Activated T-helper 1 cell treated with anti-CD3 and anti-CD28 coated beads, Interleukin-12 subunit alpha, Interleukin-12 subunit beta, Interleukin-2, Interleukin-4 antibody, amounts not matched to agents 30 ng/mL and 10 ng/mL and 1 ng/mL, durations not matched to agents 14 hours and 24 hours and 36 hours (primary cell): Measurements from ENCODE around the gene ACKR4. TPM values are rescaled to one million over a fixed set of nuclear protein-coding genes. Genes with fewer than 3 reads are reported as not detected.
"Not testable (repeated sequence)": the region's sequence is repeated elsewhere in the genome, so short reads cannot be mapped to it uniquely, and the experiment has no call there.

Experiments
- DNase-seq: peaks from one replicate; pipeline ENCODE4 v3.0.0; 2021; ENCODE audit warnings: low spot score
- H3K27ac Mint-ChIP-seq: one replicate; pipeline ENCODE4 v1.8.0; 2021; ENCODE audit warnings: mild to moderate bottlenecking, mixed read lengths
- H3K27me3 Mint-ChIP-seq: one replicate; pipeline ENCODE4 v1.8.0; 2022; ENCODE audit warnings: mild to moderate bottlenecking, moderate library complexity, mixed read lengths; ENCODE audit not compliant: insufficient read depth
- H3K36me3 Mint-ChIP-seq: one replicate; pipeline ENCODE4 v1.8.0; 2021; ENCODE audit warnings: low read depth, mixed read lengths
- H3K4me1 Mint-ChIP-seq: one replicate; pipeline ENCODE4 v1.8.0; 2021; ENCODE audit warnings: low read depth, mixed read lengths
- H3K4me3 Mint-ChIP-seq: one replicate; pipeline ENCODE4 v1.8.0; 2021; ENCODE audit warnings: mild to moderate bottlenecking, moderate library complexity, mixed read lengths
- H3K9me3 Mint-ChIP-seq: one replicate; pipeline ENCODE4 v1.8.0; 2021; ENCODE audit warnings: mixed read lengths
- intact Hi-C: fragments of 100-400 bp; cut with micrococcal nuclease; formaldehyde crosslinking; loops from one replicate; pipeline ENCODE4 v1.15.1; 2024
- total RNA-seq: library from RNA; stranded (reverse); gene quantifications from 2 replicates; pipeline ENCODE4 v1.2.3, GENCODE V29; 2022

ACKR4 gene
- total RNA-seq, 1 donor from 2014 or later = 0.16 TPM

DNA sequence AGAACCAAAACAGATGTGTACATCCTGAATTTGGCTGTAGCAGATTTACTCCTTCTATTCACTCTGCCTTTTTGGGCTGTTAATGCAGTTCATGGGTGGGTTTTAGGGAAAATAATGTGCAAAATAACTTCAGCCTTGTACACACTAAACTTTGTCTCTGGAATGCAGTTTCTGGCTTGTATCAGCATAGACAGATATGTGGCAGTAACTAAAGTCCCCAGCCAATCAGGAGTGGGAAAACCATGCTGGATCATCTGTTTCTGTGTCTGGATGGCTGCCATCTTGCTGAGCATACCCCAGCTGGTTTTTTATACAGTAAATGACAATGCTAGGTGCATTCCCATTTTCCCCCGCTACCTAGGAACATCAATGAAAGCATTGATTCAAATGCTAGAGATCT lies 3.5 kb downstream of the ACKR4 start:
- intact Hi-C loops, H3K4me3 Mint-ChIP-seq, DNase-seq, H3K4me1 Mint-ChIP-seq, H3K27ac Mint-ChIP-seq, H3K9me3 Mint-ChIP-seq, H3K27me3 Mint-ChIP-seq: not testable (repeated sequence)
- peaks cover 12% of the 10 kb centered on the region for H3K36me3 Mint-ChIP-seq

DNA sequence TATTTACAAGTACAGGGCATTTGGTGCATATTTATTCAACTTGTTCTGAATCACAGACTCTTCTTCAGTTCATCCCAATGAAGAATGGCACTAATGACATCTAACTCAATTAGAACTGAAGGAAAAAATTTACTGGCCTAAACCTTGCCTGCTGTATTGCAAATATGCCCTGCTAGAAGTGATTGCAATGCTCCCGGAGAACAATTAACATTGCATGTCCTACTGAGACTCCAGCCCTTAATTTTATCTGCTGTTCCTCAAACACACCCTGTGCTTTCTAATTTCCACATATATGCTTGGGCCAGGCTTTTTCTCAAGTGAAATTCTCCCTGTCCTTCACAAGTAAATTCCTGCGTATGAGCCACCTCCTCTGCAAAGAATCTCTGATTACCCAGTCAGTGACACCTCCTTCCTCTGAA lies 8.3 kb downstream of the ACKR4 start:
- intact Hi-C loops = no loop called here
- no peaks in the 10 kb centered on the region for H3K27me3 Mint-ChIP-seq
- no peaks in the 10 kb centered on the region for H3K4me1 Mint-ChIP-seq
- DNase-seq = no peak
- peaks cover 18% of the 10 kb centered on the region for H3K36me3 Mint-ChIP-seq
- peaks cover 4% of the 10 kb centered on the region for H3K9me3 Mint-ChIP-seq
- H3K4me3 Mint-ChIP-seq = no peak overlapping the region
- no peak overlapping the region for H3K27ac Mint-ChIP-seq

DNA sequence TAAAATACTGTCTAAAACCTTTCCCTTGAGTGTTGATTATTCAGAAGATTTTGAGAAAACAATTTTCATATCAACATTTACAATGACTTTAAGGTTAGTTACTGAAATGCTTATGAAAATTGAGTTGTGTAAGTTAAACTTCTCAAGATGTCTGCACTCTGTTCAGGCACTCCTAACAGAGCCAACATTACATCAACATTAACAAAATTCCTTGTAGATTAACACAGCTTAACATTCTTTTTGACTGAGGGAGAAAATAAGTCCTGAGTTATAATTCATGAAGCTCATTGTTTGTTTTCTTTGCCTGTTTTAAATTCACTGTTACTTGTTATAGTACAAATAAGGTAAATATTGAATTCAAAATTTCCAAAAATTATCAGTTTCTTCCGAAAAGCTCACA lies 9.0 kb downstream of the ACKR4 start:
- Mint-ChIP-seq H3K4me1 (no peaks in the 10 kb centered on the region), H3K36me3 (peaks cover 19% of the 10 kb centered on the region), H3K9me3 (peaks cover 5% of the 10 kb centered on the region), H3K27ac (no peak overlapping the region), H3K4me3 (no peak overlapping the region), H3K27me3 (no peaks in the 10 kb centered on the region)
- intact Hi-C loops = no loop called here
- DNase-seq = no peak

DNA sequence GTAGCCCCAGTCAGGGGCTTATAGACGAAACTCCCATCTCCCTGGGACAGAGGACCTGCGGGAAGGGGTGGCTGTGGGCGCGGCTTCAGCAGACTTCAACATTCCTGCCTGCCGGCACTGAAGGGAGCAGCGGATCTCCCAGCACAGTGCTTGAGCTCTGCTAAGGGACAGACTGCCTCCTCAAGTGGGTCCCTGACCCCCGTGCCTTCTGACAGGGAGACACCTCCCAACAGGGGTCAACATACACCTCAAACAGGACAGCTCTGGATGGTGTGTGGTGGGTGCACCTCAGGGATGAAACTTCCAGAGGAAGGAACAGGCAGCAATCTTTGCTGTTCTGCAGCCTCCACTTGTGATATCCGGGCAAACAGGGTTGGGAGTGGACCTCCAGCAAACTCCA lies 9.6 kb downstream of the ACKR4 start:
- DNase-seq, H3K4me1 Mint-ChIP-seq, H3K27ac Mint-ChIP-seq, intact Hi-C loops, H3K9me3 Mint-ChIP-seq, H3K27me3 Mint-ChIP-seq, H3K4me3 Mint-ChIP-seq: not testable (repeated sequence)
- peaks cover 23% of the 10 kb centered on the region for H3K36me3 Mint-ChIP-seq

DNA sequence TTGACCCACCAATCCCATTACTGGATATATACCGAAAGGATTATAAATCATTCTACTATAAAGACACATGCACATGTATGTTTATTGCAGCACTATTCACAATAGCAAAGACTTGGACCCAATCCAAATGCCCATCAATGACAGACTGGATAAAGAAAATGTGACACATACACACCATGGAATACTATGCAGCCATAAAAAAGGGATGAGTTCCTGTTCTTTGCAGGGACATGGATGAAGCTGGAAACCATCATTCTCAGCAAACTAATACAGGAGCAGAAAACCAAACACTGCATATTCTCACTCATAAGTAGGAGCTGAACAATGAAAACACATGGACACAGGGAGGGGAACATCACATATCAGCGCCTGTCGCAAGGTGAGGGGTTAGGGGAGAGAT lies 18.2 kb downstream of the ACKR4 start:
- Mint-ChIP-seq H3K36me3 (peaks cover 27% of the 10 kb centered on the region), H3K9me3 (peaks cover 14% of the 10 kb centered on the region)
- intact Hi-C loops, H3K4me1 Mint-ChIP-seq, H3K4me3 Mint-ChIP-seq, H3K27ac Mint-ChIP-seq, H3K27me3 Mint-ChIP-seq, DNase-seq: not testable (repeated sequence)

DNA sequence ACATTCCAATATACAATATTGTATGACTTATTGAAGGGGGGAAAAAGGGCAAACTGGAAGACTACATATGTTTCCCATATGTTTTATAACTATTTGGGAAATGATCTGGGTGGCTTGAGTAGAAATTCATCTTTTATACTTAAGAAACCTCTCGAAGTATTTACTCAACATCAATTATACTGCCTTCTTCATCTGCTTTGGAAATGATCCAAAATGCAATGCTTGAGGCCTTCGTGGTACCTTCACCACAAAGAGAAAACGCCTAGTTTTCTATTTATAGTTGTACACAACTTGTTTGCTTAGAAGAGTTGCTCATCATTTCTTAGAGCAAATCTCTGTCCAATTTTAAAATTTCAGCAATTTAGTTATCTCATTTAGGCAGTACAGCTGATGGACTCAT lies 18.8 kb downstream of the ACKR4 start:
- H3K9me3 Mint-ChIP-seq = peaks cover 14% of the 10 kb centered on the region
- no peak overlapping the region for H3K4me3 Mint-ChIP-seq
- no peak for DNase-seq
- H3K27me3 Mint-ChIP-seq = no peaks in the 10 kb centered on the region
- H3K36me3 Mint-ChIP-seq = peaks cover 29% of the 10 kb centered on the region
- intact Hi-C loops = no loop called here
- H3K27ac Mint-ChIP-seq = no peak overlapping the region
- H3K4me1 Mint-ChIP-seq = no peaks in the 10 kb centered on the region

DNA sequence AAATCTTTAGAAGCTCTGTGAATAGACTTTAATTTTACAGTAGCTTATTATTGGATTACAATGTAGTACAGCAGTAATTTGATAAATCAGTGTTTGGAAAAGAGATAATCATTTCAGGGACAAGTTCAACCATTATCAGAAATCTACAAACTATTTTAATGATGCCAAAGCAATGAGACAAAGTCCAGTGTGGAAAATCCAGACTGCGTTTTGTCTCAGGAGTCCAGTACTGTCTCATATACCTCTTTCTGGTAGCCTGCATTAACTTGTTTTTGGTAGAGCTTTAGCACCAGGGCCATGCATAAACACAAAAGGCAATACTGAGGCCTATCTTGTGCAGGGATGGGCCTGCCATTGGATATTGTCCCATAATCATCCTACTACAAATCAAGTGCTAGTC lies 19.7 kb downstream of the ACKR4 start:
- H3K27me3 Mint-ChIP-seq = no peaks in the 10 kb centered on the region
- peaks cover 24% of the 10 kb centered on the region for H3K36me3 Mint-ChIP-seq

DNA sequence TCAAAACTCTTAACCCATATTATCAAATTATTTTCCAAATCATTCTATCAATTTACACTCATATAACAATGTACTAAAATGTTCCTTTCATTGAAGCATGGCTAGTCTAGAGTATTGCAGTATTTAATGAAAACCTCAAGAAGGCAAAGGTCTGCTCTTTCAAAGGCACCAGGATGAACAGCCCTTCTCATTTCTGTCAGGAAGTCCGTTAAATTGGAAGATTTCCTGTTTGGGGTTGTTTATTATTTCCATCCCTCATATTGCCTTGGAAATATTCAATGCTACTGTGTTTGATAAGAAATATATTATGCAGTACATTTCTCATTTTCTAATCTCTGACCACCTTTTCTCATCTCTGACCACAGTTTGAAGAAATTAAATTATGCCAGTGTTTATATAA lies 25.1 kb downstream of the ACKR4 start:
- Mint-ChIP-seq H3K27ac (no peak overlapping the region), H3K36me3 (peaks cover 18% of the 10 kb centered on the region), H3K4me3 (no peak overlapping the region), H3K9me3 (no peaks in the 10 kb centered on the region), H3K27me3 (no peaks in the 10 kb centered on the region), H3K4me1 (no peaks in the 10 kb centered on the region)
- DNase-seq = no peak
- intact Hi-C loops = no loop called here

More for the DNA sequence above, 19.7 kb downstream of the ACKR4 start:
- Mint-ChIP-seq H3K4me1 (no peaks in the 10 kb centered on the region), H3K27ac (no peak overlapping the region), H3K9me3 (peaks cover 10% of the 10 kb centered on the region), H3K4me3 (no peak overlapping the region)
- no peak for DNase-seq
- intact Hi-C loops = no loop called here

DNA sequence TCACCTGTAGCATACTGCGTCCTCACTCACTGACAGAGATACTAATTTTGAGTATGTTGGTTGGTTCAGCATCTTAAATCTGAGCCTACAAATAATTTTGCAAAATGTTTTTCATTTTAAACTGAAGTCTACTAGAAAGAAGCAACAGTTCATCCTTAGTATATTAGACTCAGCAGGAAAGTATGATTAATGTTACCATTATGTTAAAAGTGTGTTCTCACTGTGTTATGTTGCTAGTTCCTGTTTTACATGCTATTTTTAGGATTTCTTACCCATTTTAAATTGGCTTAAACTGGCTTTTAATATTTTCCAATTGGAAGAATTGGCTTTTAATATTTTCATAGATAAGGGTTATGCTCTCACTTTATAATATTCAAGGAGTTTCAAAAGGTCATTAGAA lies 25.7 kb downstream of the ACKR4 start:
- H3K36me3 Mint-ChIP-seq = peaks cover 14% of the 10 kb centered on the region
- no peak for DNase-seq
- no peaks in the 10 kb centered on the region for H3K4me1 Mint-ChIP-seq
- H3K27ac Mint-ChIP-seq = no peak overlapping the region
- H3K27me3 Mint-ChIP-seq = no peaks in the 10 kb centered on the region
- H3K4me3 Mint-ChIP-seq = no peak overlapping the region
- H3K9me3 Mint-ChIP-seq = no peaks in the 10 kb centered on the region
- intact Hi-C loops = no loop called here

DNA sequence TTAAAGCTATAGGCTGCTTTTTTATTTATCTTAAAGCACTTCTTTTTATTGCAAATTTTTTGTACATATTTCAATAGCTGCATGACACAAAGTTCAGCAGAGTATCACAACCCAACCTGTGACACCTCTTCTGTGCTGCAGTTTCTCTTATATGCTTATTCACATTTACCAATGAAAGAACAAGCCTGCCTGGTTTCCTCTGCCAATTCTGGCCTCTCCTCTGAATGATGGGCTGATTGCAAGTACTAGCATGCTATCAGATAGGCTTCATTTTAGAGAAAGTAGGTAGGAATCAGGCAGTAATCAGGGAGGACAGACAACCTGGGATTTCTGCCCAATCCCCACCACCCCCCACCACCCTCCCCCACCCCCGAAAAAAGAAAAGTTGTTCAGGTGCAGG lies 26.6 kb downstream of the ACKR4 start:
- H3K36me3 Mint-ChIP-seq = peaks cover 17% of the 10 kb centered on the region
- DNase-seq = no peak
- H3K27me3 Mint-ChIP-seq = no peaks in the 10 kb centered on the region
- H3K4me1 Mint-ChIP-seq = no peaks in the 10 kb centered on the region
- intact Hi-C loops = no loop called here
- H3K9me3 Mint-ChIP-seq = no peaks in the 10 kb centered on the region
- no peak overlapping the region for H3K27ac Mint-ChIP-seq
- no peak overlapping the region for H3K4me3 Mint-ChIP-seq

DNA sequence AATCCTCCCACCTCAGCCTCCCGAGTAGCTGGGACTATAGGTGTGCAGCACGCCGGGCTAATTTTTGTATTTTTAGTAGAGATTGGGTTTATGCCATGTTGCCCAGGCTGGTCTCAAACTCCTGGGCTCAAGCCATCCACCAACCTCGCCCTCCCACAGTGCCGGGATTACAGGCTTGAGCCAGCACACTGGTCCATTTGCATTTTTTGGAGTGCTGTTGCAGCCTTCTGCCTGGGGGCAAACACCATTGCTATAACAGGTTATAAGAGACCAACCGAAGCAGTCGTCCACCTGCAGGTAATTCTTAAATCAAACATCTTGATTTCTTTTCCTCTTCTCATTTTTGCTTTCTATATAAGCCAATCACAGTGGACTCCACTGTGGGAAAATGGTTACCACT lies 27.7 kb downstream of the ACKR4 start:
- Mint-ChIP-seq H3K36me3 (peaks cover 20% of the 10 kb centered on the region), H3K27me3 (no peaks in the 10 kb centered on the region), H3K4me1 (peaks cover 2% of the 10 kb centered on the region), H3K27ac (peak overlapping the region; percentile 27), H3K4me3 (no peak overlapping the region), H3K9me3 (no peaks in the 10 kb centered on the region)
- DNase-seq = no peak
- intact Hi-C loops = no loop called here

DNA sequence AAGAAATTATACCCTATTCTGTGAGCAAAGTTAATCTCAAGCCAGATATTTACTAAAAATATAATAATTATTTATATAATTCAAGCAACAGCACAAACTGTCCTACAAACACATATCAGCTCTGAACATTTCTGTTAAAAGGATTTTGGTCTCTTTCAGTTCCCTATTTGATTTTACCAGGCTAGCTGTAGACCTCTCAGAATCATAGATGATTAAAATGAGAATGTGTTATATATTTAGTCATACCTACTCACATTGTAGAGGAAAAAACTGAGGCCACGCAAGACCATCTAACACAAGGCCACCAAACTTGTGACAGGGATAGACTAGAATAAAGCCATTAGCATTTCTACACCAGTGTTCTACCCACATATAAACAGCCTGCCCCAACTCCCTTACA lies 28.5 kb downstream of the ACKR4 start:
- H3K36me3 Mint-ChIP-seq = peaks cover 23% of the 10 kb centered on the region
- no peaks in the 10 kb centered on the region for H3K9me3 Mint-ChIP-seq
- intact Hi-C loops = no loop called here
- no peak overlapping the region for H3K4me3 Mint-ChIP-seq
- H3K27me3 Mint-ChIP-seq = no peaks in the 10 kb centered on the region
- peaks cover 7% of the 10 kb centered on the region for H3K4me1 Mint-ChIP-seq
- H3K27ac Mint-ChIP-seq = no peak overlapping the region
- no peak for DNase-seq

DNA sequence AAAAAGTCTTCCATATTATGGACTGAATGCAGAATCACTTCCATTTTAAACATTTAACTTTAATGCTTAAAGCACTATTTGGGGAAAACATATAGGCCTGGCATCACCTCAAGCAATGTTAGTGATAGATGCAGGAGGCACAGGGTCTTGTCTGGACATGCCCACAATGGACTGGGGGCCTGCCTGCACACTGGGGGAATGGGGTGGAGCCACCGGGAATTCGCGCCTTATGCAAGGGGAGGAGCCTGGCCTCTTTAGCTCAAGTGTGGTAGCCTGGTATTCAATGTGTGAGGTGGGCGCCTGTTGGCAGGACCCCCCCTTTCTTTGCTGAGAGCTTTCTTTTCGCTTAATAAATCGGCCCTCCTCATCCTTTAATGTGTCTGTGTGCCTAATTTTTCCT lies 29.9 kb downstream of the ACKR4 start:
- Mint-ChIP-seq H3K27me3 (no peaks in the 10 kb centered on the region), H3K4me1 (peaks cover 7% of the 10 kb centered on the region), H3K27ac (no peak overlapping the region), H3K4me3 (no peak overlapping the region), H3K36me3 (peaks cover 21% of the 10 kb centered on the region), H3K9me3 (no peaks in the 10 kb centered on the region)
- intact Hi-C loops = no loop called here
- DNase-seq = no peak

DNA sequence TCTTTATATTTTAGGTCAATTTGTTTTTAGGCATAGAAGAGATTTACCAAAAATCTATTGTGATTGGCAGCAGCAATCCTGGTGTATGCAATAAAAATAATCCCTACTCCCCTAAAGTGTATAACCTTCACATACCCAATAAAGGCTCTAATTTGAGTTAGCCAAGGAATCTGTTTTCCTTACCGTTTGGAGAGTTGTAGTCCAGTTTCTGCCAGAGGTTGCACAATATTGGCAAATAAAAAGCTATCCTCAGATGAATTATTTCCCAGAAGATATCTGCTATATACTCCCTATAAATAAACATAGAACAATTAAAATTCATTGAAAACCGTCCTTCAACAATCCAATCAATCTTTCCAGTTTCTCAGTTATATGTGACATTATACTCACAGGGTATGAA lies 31.1 kb downstream of the ACKR4 start:
- Mint-ChIP-seq H3K4me3 (no peak overlapping the region), H3K27me3 (no peaks in the 10 kb centered on the region), H3K36me3 (peaks cover 25% of the 10 kb centered on the region), H3K9me3 (no peaks in the 10 kb centered on the region), H3K4me1 (peaks cover 7% of the 10 kb centered on the region), H3K27ac (no peak overlapping the region)
- intact Hi-C loops = no loop called here
- no peak for DNase-seq
